Spleen (tissue), 13 donors: Measurements from ENCODE around the gene CXorf38. TPM values are rescaled to one million over a fixed set of nuclear protein-coding genes. Genes with fewer than 3 reads are reported as not detected.

Source experiments
- DNase-seq: peaks from one replicate; pipeline ENCODE4 v3.0.0-alpha.2; 2020
- H3K27ac ChIP-seq, 8 donors: fragments of 200-600 bp; sonication (generic) in 7 of 8; 1 replicate in 4 of 8; 2 replicates in 4 of 8; pipeline versions ENCODE4 v1.5.0 to v1.8.0; 2016 to 2021; ENCODE audit warnings: inconsistent platforms in 4 of 8, mild to moderate bottlenecking in 4 of 8, moderate library complexity in 1 of 8
- H3K27me3 ChIP-seq, 7 donors: fragments of 200-600 bp; sonication (generic) in 6 of 7; replicated peaks in 1 of 7; 1 replicate in 4 of 7; 2 replicates in 3 of 7; pipeline versions ENCODE4 v1.5.0 to v1.8.0; 2016 to 2021; ENCODE audit warnings: inconsistent platforms in 3 of 7, mild to moderate bottlenecking in 1 of 7
- H3K36me3 ChIP-seq, 6 donors: fragments of 200-600 bp; sonication (generic) in 5 of 6; 1 replicate in 4 of 6; 2 replicates in 2 of 6; pipeline versions ENCODE4 v1.5.0 to v1.8.0; 2016 to 2021; ENCODE audit warnings: inconsistent platforms in 2 of 6
- H3K4me1 ChIP-seq, 6 donors: fragments of 200-600 bp; sonication (generic) in 5 of 6; 1 replicate in 3 of 6; 2 replicates in 3 of 6; pipeline versions ENCODE4 v1.5.0 to v1.8.0; 2016 to 2021; ENCODE audit warnings: inconsistent platforms in 3 of 6
- H3K4me3 ChIP-seq, 8 donors: fragments of 200-600 bp; sonication (generic) in 7 of 8; 1 replicate in 4 of 8; 2 replicates in 4 of 8; pipeline versions ENCODE4 v1.5.0 to v1.8.0; 2016 to 2021; ENCODE audit warnings: inconsistent platforms in 4 of 8, mild to moderate bottlenecking in 4 of 8, moderate library complexity in 2 of 8
- H3K9me3 ChIP-seq, 8 donors: fragments of 200-600 bp; sonication (generic) in 7 of 8; 1 replicate in 4 of 8; 2 replicates in 4 of 8; pipeline versions ENCODE4 v1.5.0 to v1.8.0; 2016 to 2021; ENCODE audit warnings: inconsistent platforms in 4 of 8
- CTCF ChIP-seq, 11 experiments: fragments of 200-600 bp in 7 of 11; fragments of 450-650 bp in 4 of 11; sonication (generic) in 4 of 11; IDR thresholded peaks in 8 of 11; conservative IDR thresholded peaks in 3 of 11; 1 replicate in 7 of 11; 2 replicates in 4 of 11; pipeline versions ENCODE4 v1.4.0 to v1.8.0; 2016 to 2021; ENCODE audit warnings: antibody characterized with exemption in 11 of 11, inconsistent platforms in 4 of 11, mild to moderate bottlenecking in 1 of 11
- POLR2A ChIP-seq, 3 donors: fragments of 450-650 bp; IDR thresholded peaks; one replicate each; pipeline ENCODE4 v1.5.1; 2017; ENCODE audit warnings: antibody characterized with exemption in 3 of 3, mild to moderate bottlenecking in 1 of 3
- POLR2AphosphoS5 ChIP-seq, 3 donors: sonication (generic); formaldehyde crosslinking; IDR thresholded peaks; one replicate each; pipeline ENCODE4 v1.5.1; 2017; ENCODE audit warnings: antibody characterized with exemption in 3 of 3
- WGBS, 5 donors: extraction: QIAGEN DNeasy Blood & Tissue Kit in 3 of 5; methylation state at CpG; one replicate each; pipeline versions ENCODE4 v1.1.5 to v1.1.7; 2013 to 2018; 5-methylcytosine and 5-hydroxymethylcytosine counted together
- intact Hi-C: fragments of 100-400 bp; cut with DNase I; formaldehyde crosslinking; loops from one replicate; pipeline ENCODE4 v1.15.0; 2023; ENCODE audit warnings: low total_unique reads
- long read RNA-seq, 2 donors: transcript quantifications; one replicate each; lab custom pipeline, GENCODE V29; 2026
- polyA plus RNA-seq, 3 donors: library from polyadenylated mRNA; stranded (reverse); fragments of 200-250 nt; gene quantifications; one replicate each; pipeline ENCODE4 v1.2.1, GENCODE V29; 2013
- total RNA-seq, 7 donors: library from RNA; depleted of rRNA in 3 of 7; stranded (reverse); fragments of >200 nt in 3 of 7; fragmentation: NEBNext Ultra II Directional in 4 of 7; extraction: Animal tissue kit (Norgen Biotek cat#: 25700) in 4 of 7; gene quantifications; one replicate each; pipeline versions ENCODE4 v1.1.0 to v1.2.1, GENCODE V29; 2016 to 2021
- donor health status: healthy with polysubstance abuse.
- donor health status: DM: no; HTN: no; CAD: no; lungs with moderate emphysema.
- donor health status: DM: no; HTN: no; CAD: no.
- donor health status: Bipolar disorder and iron deficiency.
- donor health status: healthy.
- donor health status: DM: no; HTN: no; CAD: no.
- donor health status: DM: yes; HTN: yes; CAD: no.

The CXorf38 gene, protein sequence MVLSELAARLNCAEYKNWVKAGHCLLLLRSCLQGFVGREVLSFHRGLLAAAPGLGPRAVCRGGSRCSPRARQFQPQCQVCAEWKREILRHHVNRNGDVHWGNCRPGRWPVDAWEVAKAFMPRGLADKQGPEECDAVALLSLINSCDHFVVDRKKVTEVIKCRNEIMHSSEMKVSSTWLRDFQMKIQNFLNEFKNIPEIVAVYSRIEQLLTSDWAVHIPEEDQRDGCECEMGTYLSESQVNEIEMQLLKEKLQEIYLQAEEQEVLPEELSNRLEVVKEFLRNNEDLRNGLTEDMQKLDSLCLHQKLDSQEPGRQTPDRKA
- total RNA-seq = 10 to 100 TPM; 24.8 to 35.1 (median 28.5) TPM
- 10 to 100 TPM in 2 of 3 donors, 1 to 10 TPM in 1; 9.4 to 13.7 (median 12.6) TPM for polyA plus RNA-seq
- long read RNA-seq, donor 1, partial matches to known transcripts = 0 of 4 reads
- long read RNA-seq, donor 1, other reads (novel, unspliced or antisense) = 0 of 4 reads
- long read RNA-seq, donor 2, partial matches to known transcripts = 0 of 1 reads
- long read RNA-seq, donor 2, other reads (novel, unspliced or antisense) = 0 of 1 reads

GRCh38 chrX:40647307-40648197, at the start of gene CXorf38:
Gene CXorf38 (minus strand): TSS chrX:40647561. CDS start chrX:40647520, 41 bp downstream.
- 0 to 19% (median 3%) methylated on average over 2 to 66 of the region's 66 CpGs for WGBS, 5 donors
- intact Hi-C loops = no loop called here
- H3K4me1 ChIP-seq = peaks cover 25 to 51% (median 32%) of the 10 kb centered on the region in 6 donors

DNA sequence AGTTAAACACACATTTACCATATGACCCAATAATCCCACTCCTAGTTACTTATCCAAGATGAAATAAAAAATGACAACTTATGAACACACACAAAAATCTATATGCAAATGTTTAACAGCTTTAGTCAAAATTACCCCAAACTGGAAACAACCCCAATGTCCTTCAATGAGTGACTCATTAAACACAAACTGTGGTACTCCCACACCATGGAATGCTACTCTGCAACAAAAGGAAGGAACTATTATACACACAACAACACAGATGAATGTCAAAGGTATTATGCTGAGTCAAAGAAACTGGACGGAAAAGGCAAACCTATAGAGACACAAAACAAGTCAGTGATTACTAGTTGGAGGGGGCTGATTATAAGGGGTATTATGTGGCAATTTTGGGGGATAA, 47.4 kb upstream of the CXorf38 start:
- Histone ChIP-seq H3K36me3 (peaks cover 0 to 99% (median 38%) of the 10 kb centered on the region in 6 donors), H3K4me1 (no peaks in the 10 kb centered on the region), H3K27ac (no peak overlapping the region), H3K4me3 (no peak overlapping the region), H3K9me3 (peaks cover 0 to 6% (median 0%) of the 10 kb centered on the region in 8 donors), H3K27me3 (no peaks in the 10 kb centered on the region)
- DNase-seq = no peak
- intact Hi-C loops = no loop called here
- TF ChIP-seq CTCF (IDR thresholded peaks at IDR 0.05 in 8 of 11, conservative IDR thresholded peaks at IDR 0.05 in 3 of 11) (no peak), POLR2A (IDR thresholded peaks at IDR 0.05) (no peak), POLR2AphosphoS5 (IDR thresholded peaks at IDR 0.05) (no peak)
- 88 to 96% (median 92%) methylated on average over 1 of the region's 1 CpG for WGBS, 5 donors

More at GRCh38 chrX:40647307-40648197, at the start of gene CXorf38:
- peak within 1 kb of the TSS; percentile 72 to 96 (median 84) for H3K4me3 ChIP-seq
- H3K27me3 ChIP-seq = no peaks in the 10 kb centered on the region
- TF ChIP-seq POLR2AphosphoS5 (IDR thresholded peaks at IDR 0.05) (peak; percentile 92 to 93 (median 93)), POLR2A (IDR thresholded peaks at IDR 0.05) (peak in 1 of 3 donors; percentile 29), CTCF (IDR thresholded peaks at IDR 0.05 in 8 of 11, conservative IDR thresholded peaks at IDR 0.05 in 3 of 11) (no peak)
- peak within 1 kb of the TSS; percentile 63 to 95 (median 89) for H3K27ac ChIP-seq
- H3K36me3 ChIP-seq = peaks cover 0 to 10% (median 1%) of the 10 kb centered on the region in 6 donors
- no peaks in the 10 kb centered on the region for H3K9me3 ChIP-seq
- DNase-seq = peak; percentile 97

GRCh38 chrX:40688929-40689328, 41.6 kb upstream of the CXorf38 start:
- Histone ChIP-seq H3K36me3 (peaks cover 0 to 88% (median 40%) of the 10 kb centered on the region in 6 donors), H3K9me3 (no peaks in the 10 kb centered on the region), H3K27me3 (no peaks in the 10 kb centered on the region), H3K4me1 (peaks cover 0 to 9% (median 0%) of the 10 kb centered on the region in 6 donors), H3K27ac (no peak overlapping the region), H3K4me3 (no peak overlapping the region)
- TF ChIP-seq CTCF (IDR thresholded peaks at IDR 0.05 in 8 of 11, conservative IDR thresholded peaks at IDR 0.05 in 3 of 11) (no peak), POLR2A (IDR thresholded peaks at IDR 0.05) (no peak), POLR2AphosphoS5 (IDR thresholded peaks at IDR 0.05) (no peak)
- intact Hi-C loops = no loop called here
- DNase-seq = no peak
